ENCODE measurements around the gene CDC42SE2.
"Not testable (repeated sequence)": the region's sequence is repeated elsewhere in the genome, so short reads cannot be mapped to it uniquely, and the experiment has no call there.

Gene CDC42SE2

DNA sequence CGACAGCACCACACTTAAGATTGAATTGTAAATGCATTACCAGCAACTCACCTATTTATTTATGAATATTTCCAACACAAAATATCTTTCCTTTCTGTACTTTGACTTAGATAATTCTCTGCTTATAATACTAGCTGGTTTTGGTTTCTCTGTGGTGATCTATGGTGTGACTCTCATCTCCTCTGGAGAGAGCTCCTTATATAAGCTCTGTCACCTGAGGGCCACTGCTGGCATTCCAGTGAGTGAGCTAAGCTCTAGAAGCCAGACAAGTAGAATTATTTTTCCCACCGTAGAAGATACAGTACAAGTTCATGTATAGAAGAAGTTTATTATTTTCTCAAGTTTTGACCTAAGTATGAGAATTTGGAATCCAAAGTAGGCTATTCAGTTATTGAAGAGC lies 111.5 kb downstream of the CDC42SE2 start:
- Histone ChIP-seq H3K4me1 (ENCODE audit: insufficient read depth, low read length) (no peaks in the 10 kb centered on the region), H2AFZ (ENCODE audit: low read depth, low read length) (no peak overlapping the region), H3K27me3 (ENCODE audit: insufficient read depth, low read length) (no peaks in the 10 kb centered on the region), H3K4me3 (ENCODE audit: low read length) (no peak overlapping the region), H3K9me3 (ENCODE audit: low read length) (no peaks in the 10 kb centered on the region), H3K36me3 (ENCODE audit: insufficient read depth, low read length) (no peaks in the 10 kb centered on the region)

DNA sequence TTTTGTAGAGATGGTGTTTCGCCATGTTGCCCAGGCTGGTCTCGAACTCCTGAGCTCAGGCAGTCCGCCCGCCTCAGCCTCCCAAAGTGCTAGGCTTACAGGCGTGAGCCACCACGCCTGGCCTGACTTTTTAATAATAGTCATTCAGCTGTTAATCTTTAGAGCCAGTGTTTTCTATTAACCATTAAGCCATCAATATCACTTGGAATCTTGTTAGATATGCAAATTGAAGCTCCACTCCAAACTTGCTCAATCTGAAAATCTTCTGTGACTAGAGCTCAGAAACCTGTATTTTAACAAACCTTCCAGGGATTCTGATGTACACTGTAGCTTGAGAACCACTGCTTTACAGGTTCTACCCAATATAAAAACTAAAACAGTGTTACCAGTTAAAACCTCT lies 113.5 kb downstream of the CDC42SE2 start:
- Histone ChIP-seq H3K27me3 (ENCODE audit: insufficient read depth, low read length) (no peaks in the 10 kb centered on the region), H2AFZ (ENCODE audit: low read depth, low read length) (no peak overlapping the region), H3K36me3 (ENCODE audit: insufficient read depth, low read length) (no peaks in the 10 kb centered on the region), H3K4me3 (ENCODE audit: low read length) (no peak overlapping the region), H3K4me1 (ENCODE audit: insufficient read depth, low read length) (peaks cover 2% of the 10 kb centered on the region), H3K9me3 (ENCODE audit: low read length) (no peaks in the 10 kb centered on the region)

DNA sequence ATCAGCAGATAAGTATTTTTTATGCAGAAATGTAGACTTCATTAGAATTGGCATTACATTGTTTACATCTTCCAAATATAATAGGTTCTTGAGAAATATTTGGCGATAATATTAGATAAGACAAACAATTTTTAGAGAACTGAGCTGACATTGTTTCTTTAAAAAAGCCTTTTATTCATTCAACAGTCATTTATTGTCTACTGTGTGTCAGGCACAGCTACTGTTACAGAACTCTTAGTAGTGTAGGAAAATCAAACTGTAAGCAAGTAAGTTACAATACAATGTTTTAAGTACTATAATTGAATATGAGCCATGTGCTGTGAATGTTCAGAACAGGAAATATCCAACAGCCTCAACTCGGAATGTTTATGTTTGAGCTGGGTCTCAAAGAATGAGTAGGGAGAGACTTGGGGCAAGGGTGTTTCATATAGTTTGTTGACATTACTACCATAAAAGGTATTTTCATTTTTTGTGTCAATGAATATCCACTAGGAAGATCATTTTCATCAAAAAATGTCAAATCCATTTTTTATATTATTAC lies 114.0 kb downstream of the CDC42SE2 start:
- no peaks in the 10 kb centered on the region for H3K36me3 ChIP-seq (ENCODE audit: insufficient read depth, low read length)
- H2AFZ ChIP-seq (ENCODE audit: low read depth, low read length), result no peak overlapping the region
- H3K4me1 ChIP-seq (ENCODE audit: insufficient read depth, low read length), result peaks cover 5% of the 10 kb centered on the region

DNA sequence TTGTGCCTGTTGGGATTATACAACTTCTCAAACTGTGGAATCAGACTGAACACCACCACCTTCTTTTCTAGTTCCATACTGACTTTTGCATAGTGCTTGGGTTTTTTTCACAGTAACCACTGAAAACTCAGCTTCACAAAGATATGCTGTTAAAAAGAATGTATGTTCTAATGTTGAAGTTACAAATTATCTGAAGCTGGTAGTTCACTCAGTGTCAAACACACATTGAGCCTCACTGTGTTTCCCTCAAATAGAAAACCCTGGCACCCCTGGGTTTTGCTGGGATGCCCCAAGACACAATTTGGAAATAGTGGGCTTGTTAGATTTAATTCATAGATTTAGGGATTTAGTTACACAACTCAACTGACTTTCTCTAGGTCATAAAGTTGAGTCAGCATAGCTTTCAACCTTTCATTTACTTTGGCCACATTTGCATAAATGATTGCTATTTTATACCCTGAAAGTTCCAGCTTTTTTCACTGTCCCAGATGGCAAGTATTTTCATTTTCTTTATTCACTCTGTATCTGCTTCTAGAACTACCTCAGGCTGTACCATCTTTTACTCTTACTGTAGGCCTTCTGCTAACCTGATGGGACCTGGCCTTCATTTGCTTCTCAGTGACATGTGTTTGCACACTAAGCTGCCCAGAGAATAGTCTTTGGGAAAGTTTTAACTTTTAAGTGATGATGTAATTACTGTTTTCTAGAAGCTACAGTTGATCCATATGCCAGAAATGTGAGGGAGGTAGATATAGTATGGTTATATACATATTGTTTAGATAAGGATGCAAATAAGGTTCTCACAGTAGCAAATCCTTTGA lies 115.1 kb downstream of the CDC42SE2 start:
- no peaks in the 10 kb centered on the region for H3K9me3 ChIP-seq (ENCODE audit: low read length)
- H3K4me3 ChIP-seq (ENCODE audit: low read length), result no peak overlapping the region
- H3K36me3 ChIP-seq (ENCODE audit: insufficient read depth, low read length), result no peaks in the 10 kb centered on the region
- H2AFZ ChIP-seq (ENCODE audit: low read depth, low read length), result no peak overlapping the region
- no peaks in the 10 kb centered on the region for H3K27me3 ChIP-seq (ENCODE audit: insufficient read depth, low read length)
- H3K4me1 ChIP-seq (ENCODE audit: insufficient read depth, low read length), result peaks cover 5% of the 10 kb centered on the region

More for the DNA sequence above, 114.0 kb downstream of the CDC42SE2 start:
- no peaks in the 10 kb centered on the region for H3K27me3 ChIP-seq (ENCODE audit: insufficient read depth, low read length)
- no peak overlapping the region for H3K4me3 ChIP-seq (ENCODE audit: low read length)
- H3K9me3 ChIP-seq (ENCODE audit: low read length), result no peaks in the 10 kb centered on the region

DNA sequence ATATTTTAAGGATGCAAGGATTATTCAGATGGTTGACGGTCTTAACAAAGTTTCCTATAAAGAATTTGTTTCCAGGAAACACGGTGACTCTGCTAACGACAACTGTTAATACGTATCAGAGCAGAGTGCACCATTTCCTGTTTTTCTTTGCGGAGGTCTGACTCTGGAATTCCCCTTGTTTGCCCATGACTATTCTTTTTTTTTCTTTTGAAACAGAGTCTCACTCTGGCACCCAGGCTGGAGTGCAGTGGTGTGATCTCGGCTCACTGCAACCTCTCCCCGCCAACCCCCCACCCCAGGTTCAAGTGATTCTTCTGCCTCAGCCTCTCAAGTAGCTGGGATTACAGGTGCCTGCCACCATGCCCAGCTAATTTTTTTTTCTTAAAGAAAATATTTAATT lies 115.9 kb downstream of the CDC42SE2 start:
- no peaks in the 10 kb centered on the region for H3K9me3 ChIP-seq (ENCODE audit: low read length)
- H3K27me3 ChIP-seq (ENCODE audit: insufficient read depth, low read length), result no peaks in the 10 kb centered on the region
- no peaks in the 10 kb centered on the region for H3K36me3 ChIP-seq (ENCODE audit: insufficient read depth, low read length)
- H3K4me1 ChIP-seq (ENCODE audit: insufficient read depth, low read length), result peaks cover 5% of the 10 kb centered on the region
- H2AFZ ChIP-seq (ENCODE audit: low read depth, low read length), result no peak overlapping the region
- H3K4me3 ChIP-seq (ENCODE audit: low read length), result no peak overlapping the region

DNA sequence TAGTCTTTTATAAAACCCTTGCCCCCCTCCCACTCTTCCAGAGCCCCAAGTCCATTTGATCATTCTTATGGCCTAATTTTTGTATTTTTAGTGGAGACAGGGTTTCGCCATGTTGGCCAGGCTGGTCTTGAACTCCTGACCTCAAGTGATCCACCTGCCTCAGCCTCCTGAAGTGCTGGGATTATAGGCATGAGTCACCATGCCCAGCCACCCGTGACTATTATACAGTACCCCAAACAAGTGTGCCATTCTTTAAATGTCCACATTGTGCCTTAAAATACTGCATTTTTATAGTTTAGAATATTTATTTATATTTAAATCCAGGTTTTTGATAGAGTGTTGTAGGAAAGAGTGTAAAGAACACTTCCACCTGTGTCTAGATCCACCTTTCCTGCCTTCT lies 116.4 kb downstream of the CDC42SE2 start:
- H3K4me1 ChIP-seq (ENCODE audit: insufficient read depth, low read length); H3K4me3 ChIP-seq (ENCODE audit: low read length); H3K27me3 ChIP-seq (ENCODE audit: insufficient read depth, low read length); H3K9me3 ChIP-seq (ENCODE audit: low read length); H3K36me3 ChIP-seq (ENCODE audit: insufficient read depth, low read length); H2AFZ ChIP-seq (ENCODE audit: low read depth, low read length): not testable (repeated sequence)

DNA sequence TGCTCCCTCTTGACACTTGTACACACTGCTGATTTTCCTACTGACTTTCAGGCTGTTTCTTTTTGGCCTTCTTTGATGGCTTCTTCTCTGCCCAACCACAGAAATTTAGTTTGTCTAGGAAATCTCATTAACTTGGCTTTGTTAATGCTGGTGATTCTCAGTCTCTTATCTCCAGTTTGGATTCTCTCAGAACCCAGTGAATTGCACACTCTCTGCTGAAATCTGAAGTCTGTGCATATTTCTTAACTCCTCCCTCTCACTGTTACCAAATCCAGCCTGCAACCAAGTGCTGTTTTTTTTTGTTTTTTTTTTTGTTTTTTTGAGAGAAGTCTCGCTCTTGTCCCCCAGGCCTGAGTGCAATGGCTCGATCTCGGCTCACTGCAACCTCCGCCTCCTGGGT lies 117.2 kb downstream of the CDC42SE2 start:
- Histone ChIP-seq H3K27me3 (ENCODE audit: insufficient read depth, low read length) (no peaks in the 10 kb centered on the region), H3K9me3 (ENCODE audit: low read length) (no peaks in the 10 kb centered on the region), H2AFZ (ENCODE audit: low read depth, low read length) (no peak overlapping the region), H3K36me3 (ENCODE audit: insufficient read depth, low read length) (no peaks in the 10 kb centered on the region), H3K4me1 (ENCODE audit: insufficient read depth, low read length) (peaks cover 5% of the 10 kb centered on the region), H3K4me3 (ENCODE audit: low read length) (no peak overlapping the region)

DNA sequence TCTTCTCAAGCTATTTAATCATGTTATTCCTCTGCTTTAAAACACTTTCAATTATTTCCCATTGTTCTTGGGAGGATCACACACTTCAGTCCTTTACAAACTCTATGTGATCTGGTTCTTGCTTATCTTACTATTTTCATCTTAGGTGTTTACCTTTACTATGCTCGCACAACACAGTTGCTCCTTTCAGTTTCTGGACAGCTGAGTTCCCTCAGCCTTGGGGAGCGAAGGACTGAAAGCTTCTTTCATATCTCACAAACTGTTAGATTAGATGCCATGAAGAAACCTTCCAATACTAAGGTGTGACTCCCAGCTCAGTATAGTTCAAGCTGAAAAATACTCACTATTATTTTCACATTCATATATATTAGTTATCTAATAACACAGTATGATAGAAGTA lies 117.9 kb downstream of the CDC42SE2 start:
- peaks cover 7% of the 10 kb centered on the region for H3K4me1 ChIP-seq (ENCODE audit: insufficient read depth, low read length)
- no peak overlapping the region for H3K4me3 ChIP-seq (ENCODE audit: low read length)
- no peak overlapping the region for H2AFZ ChIP-seq (ENCODE audit: low read depth, low read length)
- no peaks in the 10 kb centered on the region for H3K9me3 ChIP-seq (ENCODE audit: low read length)
- no peaks in the 10 kb centered on the region for H3K36me3 ChIP-seq (ENCODE audit: insufficient read depth, low read length)
- no peaks in the 10 kb centered on the region for H3K27me3 ChIP-seq (ENCODE audit: insufficient read depth, low read length)

DNA sequence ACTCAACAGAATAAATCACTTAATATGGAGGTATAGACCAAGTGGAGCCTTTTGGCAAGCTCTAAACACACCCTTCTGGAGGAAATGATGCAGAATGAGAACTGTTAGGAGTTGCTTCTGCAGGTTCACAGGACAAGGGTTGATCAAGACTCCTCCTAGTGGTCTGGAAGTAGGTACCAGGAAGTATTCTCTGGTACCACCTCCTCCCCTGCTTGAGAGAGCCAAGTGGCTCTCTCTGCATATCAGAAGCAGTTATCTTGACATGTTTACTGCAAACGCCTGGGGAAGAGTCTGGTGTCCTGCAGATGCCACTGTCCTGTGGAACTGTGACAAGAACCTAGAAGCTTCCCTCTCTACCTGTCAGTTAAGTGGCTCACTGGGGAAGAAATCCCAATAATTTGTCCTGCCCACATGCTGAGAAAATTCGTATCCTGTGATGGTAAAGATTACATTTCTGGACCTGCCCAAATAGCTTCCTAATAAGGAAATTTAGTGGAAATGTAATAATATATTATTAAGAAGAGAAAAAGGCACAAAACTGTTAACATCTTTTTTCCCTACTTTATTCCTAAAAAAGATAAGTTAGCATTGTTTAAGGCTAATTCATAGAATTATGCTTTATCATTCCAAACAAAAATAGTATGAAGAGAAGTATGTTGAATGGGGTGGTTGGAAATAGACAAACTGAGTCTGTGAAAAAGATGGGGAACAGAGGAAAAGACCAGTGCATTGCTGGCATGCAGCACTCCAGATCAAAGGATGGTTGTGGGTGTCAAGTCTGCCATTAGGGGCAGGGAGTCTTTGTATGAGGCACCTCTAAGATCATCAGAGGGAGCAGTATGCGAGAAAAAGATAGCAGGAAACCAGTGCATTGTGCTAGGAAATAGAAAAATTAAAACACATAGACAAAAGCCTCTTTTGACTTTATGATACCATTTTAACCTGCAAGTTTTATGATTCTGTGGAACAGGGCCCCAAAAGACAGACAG lies 118.8 kb downstream of the CDC42SE2 start:
- peaks cover 9% of the 10 kb centered on the region for H3K4me1 ChIP-seq (ENCODE audit: insufficient read depth, low read length)
- no peak overlapping the region for H3K4me3 ChIP-seq (ENCODE audit: low read length)
- H3K9me3 ChIP-seq (ENCODE audit: low read length), result no peaks in the 10 kb centered on the region
- H2AFZ ChIP-seq (ENCODE audit: low read depth, low read length), result no peak overlapping the region
- no peaks in the 10 kb centered on the region for H3K36me3 ChIP-seq (ENCODE audit: insufficient read depth, low read length)
- no peaks in the 10 kb centered on the region for H3K27me3 ChIP-seq (ENCODE audit: insufficient read depth, low read length)

DNA sequence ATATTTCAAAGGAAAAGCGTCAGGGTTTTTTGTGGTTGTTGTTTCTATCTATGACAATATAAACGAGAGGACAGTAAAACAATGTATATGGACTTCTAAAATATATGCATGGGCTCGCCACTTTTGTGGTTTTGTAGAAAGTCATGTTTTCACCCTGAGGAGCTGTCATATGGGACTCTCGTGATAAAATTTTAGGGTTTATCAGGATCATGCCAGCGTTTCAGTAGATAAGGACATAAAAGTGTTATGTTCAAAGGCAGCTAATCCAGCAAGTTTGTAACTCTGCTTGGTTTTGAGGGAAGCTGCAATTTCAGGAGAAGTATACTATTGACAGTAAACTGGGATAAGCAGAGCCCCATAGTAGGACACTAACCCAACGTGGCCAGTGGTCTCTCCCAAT lies 120.3 kb downstream of the CDC42SE2 start:
- Histone ChIP-seq H2AFZ (ENCODE audit: low read depth, low read length) (no peak overlapping the region), H3K4me3 (ENCODE audit: low read length) (no peak overlapping the region), H3K36me3 (ENCODE audit: insufficient read depth, low read length) (no peaks in the 10 kb centered on the region), H3K9me3 (ENCODE audit: low read length) (no peaks in the 10 kb centered on the region), H3K4me1 (ENCODE audit: insufficient read depth, low read length) (peaks cover 9% of the 10 kb centered on the region), H3K27me3 (ENCODE audit: insufficient read depth, low read length) (no peaks in the 10 kb centered on the region)

DNA sequence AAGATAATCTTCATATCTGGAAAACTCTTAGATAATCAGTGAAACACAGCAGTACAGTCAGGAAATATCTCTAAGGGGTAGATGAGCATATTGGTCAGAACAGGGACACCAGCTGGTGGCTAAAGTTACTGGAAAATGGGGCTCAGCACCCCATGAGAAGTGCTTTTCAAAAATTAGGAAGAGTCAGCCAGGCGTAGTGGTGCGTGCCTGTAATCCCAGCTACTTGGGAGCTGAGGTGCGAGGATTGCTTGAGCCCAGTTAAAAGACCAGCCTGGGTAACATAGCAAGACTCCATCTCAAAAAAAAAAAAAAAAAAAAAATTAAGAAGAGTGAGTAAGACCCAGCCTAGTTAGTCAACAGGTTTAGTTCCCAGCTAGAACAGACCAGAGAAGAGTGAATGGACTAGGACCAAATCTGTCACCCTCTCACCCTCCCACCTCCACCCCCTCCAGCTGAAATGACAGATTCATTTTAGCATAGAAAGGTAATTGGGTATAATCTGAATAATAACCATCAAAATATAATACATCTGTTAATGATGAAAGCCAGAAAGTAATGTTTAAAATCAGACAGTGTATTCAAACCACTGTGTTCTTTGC lies 120.9 kb downstream of the CDC42SE2 start:
- H3K4me3 ChIP-seq (ENCODE audit: low read length), result no peak overlapping the region
- no peaks in the 10 kb centered on the region for H3K9me3 ChIP-seq (ENCODE audit: low read length)
- no peak overlapping the region for H2AFZ ChIP-seq (ENCODE audit: low read depth, low read length)
- no peaks in the 10 kb centered on the region for H3K27me3 ChIP-seq (ENCODE audit: insufficient read depth, low read length)
- peaks cover 9% of the 10 kb centered on the region for H3K4me1 ChIP-seq (ENCODE audit: insufficient read depth, low read length)
- no peaks in the 10 kb centered on the region for H3K36me3 ChIP-seq (ENCODE audit: insufficient read depth, low read length)

DNA sequence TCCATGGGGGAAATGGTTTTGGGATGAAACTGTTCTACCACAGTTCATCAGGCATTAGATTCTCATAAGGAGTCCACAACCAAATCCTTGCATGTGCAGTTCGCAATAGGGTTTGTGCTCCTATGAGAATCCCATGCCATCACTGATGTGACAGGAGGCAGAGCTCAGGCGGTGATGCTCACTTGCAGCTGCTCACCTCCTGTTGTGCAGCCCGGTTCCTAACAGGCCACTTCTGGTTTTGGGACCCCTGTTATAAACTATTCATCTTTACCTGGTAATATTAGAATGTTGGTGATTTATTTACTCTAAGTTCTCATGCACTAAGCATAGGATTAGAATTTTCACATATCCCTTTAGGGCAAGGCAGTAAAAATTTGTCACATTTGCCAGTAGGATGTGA lies 122.3 kb downstream of the CDC42SE2 start:
- Histone ChIP-seq H2AFZ (ENCODE audit: low read depth, low read length) (no peak overlapping the region), H3K36me3 (ENCODE audit: insufficient read depth, low read length) (no peaks in the 10 kb centered on the region), H3K4me3 (ENCODE audit: low read length) (no peak overlapping the region), H3K9me3 (ENCODE audit: low read length) (no peaks in the 10 kb centered on the region), H3K4me1 (ENCODE audit: insufficient read depth, low read length) (peaks cover 9% of the 10 kb centered on the region), H3K27me3 (ENCODE audit: insufficient read depth, low read length) (no peaks in the 10 kb centered on the region)

DNA sequence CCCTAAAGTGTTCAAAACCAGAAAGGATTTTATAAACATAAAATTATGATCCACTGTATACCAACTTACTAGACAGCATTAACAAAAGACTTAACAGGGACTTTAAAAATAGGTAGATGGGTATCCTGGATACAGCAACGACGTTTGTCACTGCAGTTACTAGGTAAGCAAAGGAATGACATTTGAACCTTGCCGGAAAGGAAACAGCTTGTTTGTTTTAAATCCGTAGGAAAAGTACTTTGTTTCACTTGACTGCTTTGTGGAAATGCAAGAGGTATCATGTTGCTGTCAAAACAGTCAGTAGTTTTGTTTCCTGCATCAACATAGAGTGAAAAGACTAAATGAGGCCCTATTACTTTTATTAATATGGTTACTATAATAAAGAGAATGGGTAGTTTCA lies 122.9 kb downstream of the CDC42SE2 start:
- Histone ChIP-seq H3K36me3 (ENCODE audit: insufficient read depth, low read length) (peaks cover under 1% of the 10 kb centered on the region), H3K9me3 (ENCODE audit: low read length) (no peaks in the 10 kb centered on the region), H3K4me1 (ENCODE audit: insufficient read depth, low read length) (peaks cover 9% of the 10 kb centered on the region), H3K27me3 (ENCODE audit: insufficient read depth, low read length) (no peaks in the 10 kb centered on the region), H3K4me3 (ENCODE audit: low read length) (no peak overlapping the region), H2AFZ (ENCODE audit: low read depth, low read length) (no peak overlapping the region)
